GM23338 (cell line): ENCODE data around the gene SCFD1. TPM values are rescaled to one million over a fixed set of nuclear protein-coding genes. Genes with fewer than 3 reads are reported as not detected.

Experiments used
- ATAC-seq: fragments of 200-7000 bp; cut with Tn5 transposase; 3 replicates; pipeline ENCODE4 v1.9.1; 2020
- DNase-seq: peaks from one replicate; pipeline ENCODE4 v3.0.0-alpha.2; 2015; ENCODE audit warnings: low spot score
- H2AFZ ChIP-seq: fragments of 200-600 bp; sonication (generic); 2 replicates; pipeline ENCODE4 v1.8.0; 2016; ENCODE audit warnings: antibody characterized with exemption, mild to moderate bottlenecking, moderate library complexity
- H3F3A ChIP-seq: fragments of 200-600 bp; sonication (generic); replicated peaks from 2 replicates; pipeline ENCODE4 v1.8.0; 2017; ENCODE audit warnings: antibody characterized with exemption, mixed run types, low read depth
- H3K27ac ChIP-seq: fragments of 200-600 bp; sonication (generic); 2 replicates; pipeline ENCODE4 v1.6.1; 2016; ENCODE audit warnings: low read depth
- H3K27me3 ChIP-seq: fragments of 200-600 bp; sonication (generic); 2 replicates; pipeline ENCODE4 v1.8.0; 2016; ENCODE audit warnings: mild to moderate bottlenecking, mixed run types, moderate library complexity; ENCODE audit not compliant: insufficient read depth
- H3K36me3 ChIP-seq: fragments of 200-600 bp; sonication (generic); 2 replicates; pipeline ENCODE4 v1.8.0; 2016; ENCODE audit warnings: mild to moderate bottlenecking; ENCODE audit not compliant: insufficient read depth
- H3K4me1 ChIP-seq: fragments of 200-600 bp; sonication (generic); 2 replicates; pipeline ENCODE4 v1.8.0; 2016; ENCODE audit warnings: mild to moderate bottlenecking, moderate library complexity; ENCODE audit not compliant: insufficient read depth
- H3K4me2 ChIP-seq: fragments of 200-600 bp; sonication (generic); 2 replicates; pipeline ENCODE4 v1.7.1; 2017; ENCODE audit warnings: mixed run types
- H3K4me3 ChIP-seq: fragments of 200-600 bp; sonication (generic); 2 replicates; pipeline ENCODE4 v1.6.1; 2016; ENCODE audit warnings: mixed run types
- H3K79me2 ChIP-seq: fragments of 200-600 bp; sonication (generic); replicated peaks from 2 replicates; pipeline ENCODE4 v1.8.0; 2017; ENCODE audit warnings: mild to moderate bottlenecking; ENCODE audit not compliant: insufficient read depth
- H3K9me2 ChIP-seq: fragments of 200-600 bp; sonication (generic); 2 replicates; pipeline ENCODE4 v1.8.0; 2017; ENCODE audit not compliant: insufficient read depth
- H4K20me1 ChIP-seq: fragments of 200-600 bp; sonication (generic); replicated peaks from 2 replicates; pipeline ENCODE4 v1.8.0; 2017; ENCODE audit warnings: mild to moderate bottlenecking; ENCODE audit not compliant: insufficient read depth
- H3K27ac Mint-ChIP-seq: 2 replicates; pipeline ENCODE4 v1.8.0; 2020; ENCODE audit warnings: inconsistent platforms, mild to moderate bottlenecking, moderate library complexity, mixed read lengths
- H3K27me3 Mint-ChIP-seq: 3 replicates; pipeline ENCODE4 v1.8.0; 2022; ENCODE audit warnings: low read depth, mild to moderate bottlenecking, moderate library complexity, mixed read lengths, inconsistent platforms; ENCODE audit not compliant: insufficient read depth, poor library complexity
- H3K36me3 Mint-ChIP-seq: 3 replicates; pipeline ENCODE4 v1.8.0; 2021; ENCODE audit warnings: low read depth, mild to moderate bottlenecking, inconsistent platforms, moderate library complexity, mixed read lengths
- H3K4me1 Mint-ChIP-seq: 3 replicates; pipeline ENCODE4 v1.8.0; 2020; ENCODE audit warnings: mild to moderate bottlenecking, inconsistent platforms, mixed read lengths
- H3K4me3 Mint-ChIP-seq: 3 replicates; pipeline ENCODE4 v1.8.0; 2021; ENCODE audit warnings: moderate library complexity, mild to moderate bottlenecking, inconsistent platforms, mixed read lengths
- H3K9me3 Mint-ChIP-seq: 3 replicates; pipeline ENCODE4 v1.8.0; 2020; ENCODE audit warnings: moderate library complexity, mild to moderate bottlenecking, inconsistent platforms, mixed read lengths
- CREB1 ChIP-seq: fragments of 250-450 bp; sonication (Bioruptor Pico); IDR thresholded peaks from 2 replicates; pipeline ENCODE4 v1.5.0; 2020; ENCODE audit warnings: low read depth, mild to moderate bottlenecking, moderate library complexity
- CTCF ChIP-seq, 2 experiments: fragments of 200-600 bp in 1 of 2; sonication (generic) in 1 of 2; conservative IDR thresholded peaks; 2 replicates each; pipeline versions ENCODE4 v1.5.1 to v1.6.1; 2016 to 2017; ENCODE audit warnings: antibody characterized with exemption in 2 of 2, low read depth in 2 of 2, mild to moderate bottlenecking in 2 of 2, moderate library complexity in 1 of 2
- ETS1 ChIP-seq: IDR thresholded peaks from 2 replicates; pipeline ENCODE4 v1.6.1; 2016; ENCODE audit warnings: antibody characterized with exemption
- EZH2phosphoT487 ChIP-seq: fragments of 200-600 bp; sonication (generic); IDR thresholded peaks from one replicate; pipeline ENCODE4 v1.8.1; 2018; ENCODE audit warnings: antibody characterized with exemption; ENCODE audit not compliant: unreplicated experiment
- JUNB ChIP-seq: IDR thresholded peaks from one replicate; pipeline ENCODE4 v1.6.1; 2016; ENCODE audit warnings: antibody characterized with exemption; ENCODE audit not compliant: unreplicated experiment
- STAT1 ChIP-seq: IDR thresholded peaks from one replicate; pipeline ENCODE4 v1.6.1; 2016; ENCODE audit warnings: antibody characterized with exemption; ENCODE audit not compliant: unreplicated experiment
- ZNF114 ChIP-seq: fragments of 250-450 bp; sonication (Bioruptor Pico); IDR thresholded peaks from 2 replicates; pipeline ENCODE4 v1.5.0; 2020; ENCODE audit warnings: mild to moderate bottlenecking, moderate library complexity
- polyA plus RNA-seq: library from polyadenylated mRNA; unstranded; fragments of >200 nt; fragmentation: Nextera tagmentation; extraction: Ambion mirVana; gene quantifications from 2 replicates; pipeline ENCODE4 v1.2.1, GENCODE V29; 2016
- total RNA-seq: library from RNA; depleted of rRNA; stranded (reverse); fragments of >200 nt; shearing (Covaris generic); gene quantifications from 2 replicates; pipeline ENCODE4 v1.2.3, GENCODE V29; 2014
- TF ChIP-seq, protein P1 (sequence below): IDR thresholded peaks from one replicate; pipeline ENCODE4 v1.6.1; 2018; ENCODE audit warnings: antibody characterized with exemption; ENCODE audit not compliant: unreplicated experiment

Gene SCFD1
- total and polyA plus RNA-seq, 2 experiments from 2014 or later, result 77.6 to 110 TPM

DNA sequence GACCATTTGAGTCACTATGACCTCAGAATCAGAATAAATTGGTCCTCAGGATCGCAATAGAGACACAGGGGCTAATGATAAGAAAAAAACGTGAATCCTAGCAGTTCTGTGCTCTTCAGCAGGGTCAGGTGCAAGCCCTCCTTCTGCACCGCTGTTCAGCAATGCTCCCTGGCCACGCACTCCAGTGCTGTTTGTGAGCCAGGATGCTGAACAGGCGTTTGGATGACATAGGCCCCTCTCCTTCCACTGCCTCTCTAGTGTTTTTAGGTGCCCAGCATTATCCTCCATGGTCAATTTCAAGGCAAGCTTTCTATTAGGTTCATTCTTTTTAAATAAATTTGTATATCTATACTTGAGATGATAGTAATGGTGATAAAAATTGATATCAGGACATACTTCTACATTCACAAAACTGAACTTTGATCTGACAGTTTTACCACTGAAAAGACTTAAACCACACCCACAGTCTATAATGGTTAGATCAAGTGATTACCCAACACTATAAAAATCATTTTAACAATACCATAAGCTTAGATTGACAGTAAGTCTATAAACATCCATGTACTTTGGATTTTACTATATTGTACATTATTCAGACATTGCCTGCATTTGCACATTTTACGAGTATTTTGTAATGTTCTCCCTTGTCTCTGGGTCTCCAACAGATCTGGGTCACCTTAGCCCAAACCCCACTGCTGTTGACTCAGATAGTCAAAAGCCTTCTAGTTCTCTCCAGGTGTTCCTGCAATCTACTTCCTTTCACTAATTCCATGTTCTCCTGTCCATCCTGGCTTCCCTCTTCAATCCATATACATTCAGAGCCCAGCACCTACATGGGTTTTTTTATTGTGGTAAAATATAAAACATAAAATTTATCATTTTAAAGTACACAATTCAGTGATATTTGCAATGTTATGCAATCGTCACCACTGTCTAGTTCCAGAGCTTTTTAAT, 137.3 kb downstream of the SCFD1 start (continued):
- TF ChIP-seq CTCF (conservative IDR thresholded peaks at IDR 0.05; ENCODE audit: low read depth in 2 of 2) (no peak), ETS1 (no peak), CREB1 (CRISPR knock-in tag) (no peak), JUNB (no peak), STAT1 (no peak)

GRCh38 chr14:30763891-30764290, 141.8 kb downstream of the SCFD1 start:
- Histone ChIP-seq H3K27me3 (no peaks in the 10 kb centered on the region), H3K4me1 (no peaks in the 10 kb centered on the region), H3K36me3 (peaks cover 10% of the 10 kb centered on the region; the same call in 1 of the 2 replicates), H3F3A (no peaks in the 10 kb centered on the region), H2AFZ (no peak overlapping the region), H3K4me3 (no peak overlapping the region), H3K4me2 (no peak overlapping the region), H3K9me2 (no peaks in the 10 kb centered on the region), H3K79me2 (no peaks in the 10 kb centered on the region), H3K27ac (no peak overlapping the region), H4K20me1 (no peaks in the 10 kb centered on the region)
- no peak for TF ChIP-seq EZH2phosphoT487
- TF ChIP-seq, protein P1, sequence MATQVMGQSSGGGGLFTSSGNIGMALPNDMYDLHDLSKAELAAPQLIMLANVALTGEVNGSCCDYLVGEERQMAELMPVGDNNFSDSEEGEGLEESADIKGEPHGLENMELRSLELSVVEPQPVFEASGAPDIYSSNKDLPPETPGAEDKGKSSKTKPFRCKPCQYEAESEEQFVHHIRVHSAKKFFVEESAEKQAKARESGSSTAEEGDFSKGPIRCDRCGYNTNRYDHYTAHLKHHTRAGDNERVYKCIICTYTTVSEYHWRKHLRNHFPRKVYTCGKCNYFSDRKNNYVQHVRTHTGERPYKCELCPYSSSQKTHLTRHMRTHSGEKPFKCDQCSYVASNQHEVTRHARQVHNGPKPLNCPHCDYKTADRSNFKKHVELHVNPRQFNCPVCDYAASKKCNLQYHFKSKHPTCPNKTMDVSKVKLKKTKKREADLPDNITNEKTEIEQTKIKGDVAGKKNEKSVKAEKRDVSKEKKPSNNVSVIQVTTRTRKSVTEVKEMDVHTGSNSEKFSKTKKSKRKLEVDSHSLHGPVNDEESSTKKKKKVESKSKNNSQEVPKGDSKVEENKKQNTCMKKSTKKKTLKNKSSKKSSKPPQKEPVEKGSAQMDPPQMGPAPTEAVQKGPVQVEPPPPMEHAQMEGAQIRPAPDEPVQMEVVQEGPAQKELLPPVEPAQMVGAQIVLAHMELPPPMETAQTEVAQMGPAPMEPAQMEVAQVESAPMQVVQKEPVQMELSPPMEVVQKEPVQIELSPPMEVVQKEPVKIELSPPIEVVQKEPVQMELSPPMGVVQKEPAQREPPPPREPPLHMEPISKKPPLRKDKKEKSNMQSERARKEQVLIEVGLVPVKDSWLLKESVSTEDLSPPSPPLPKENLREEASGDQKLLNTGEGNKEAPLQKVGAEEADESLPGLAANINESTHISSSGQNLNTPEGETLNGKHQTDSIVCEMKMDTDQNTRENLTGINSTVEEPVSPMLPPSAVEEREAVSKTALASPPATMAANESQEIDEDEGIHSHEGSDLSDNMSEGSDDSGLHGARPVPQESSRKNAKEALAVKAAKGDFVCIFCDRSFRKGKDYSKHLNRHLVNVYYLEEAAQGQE, result no peak
- TF ChIP-seq ZNF114 (CRISPR knock-in tag), result no peak
- H3K9me3 Mint-ChIP-seq, result peaks cover 24% of the 10 kb centered on the region
- H3K4me3 Mint-ChIP-seq, result no peak overlapping the region
- no peaks in the 10 kb centered on the region for H3K4me1 Mint-ChIP-seq
- peaks cover 16% of the 10 kb centered on the region; the same call in 2 of the 3 replicates for H3K36me3 Mint-ChIP-seq
- no peak overlapping the region for H3K27ac Mint-ChIP-seq
- no peak for DNase-seq
- no peak for ATAC-seq
- H3K27me3 Mint-ChIP-seq, result no peaks in the 10 kb centered on the region
